B cell (primary cell): Measurements from ENCODE around the gene BAIAP3. TPM values are rescaled to one million over a fixed set of nuclear protein-coding genes. Genes with fewer than 3 reads are reported as not detected.
A peak's percentile ranks its signal among the peaks of the same experiment; 100 is the strongest.

Experiments used
- ATAC-seq: fragments of 200-7000 bp; cut with Tn5 transposase; one replicate; pipeline ENCODE4 v1.10.0; 2021; ENCODE audit warnings: low read depth, mild to moderate bottlenecking, moderate number of reproducible peaks, moderate library complexity
- CTCF ChIA-PET: fragments of 350-600 bp; sonication (Branson Sonifier 250); formaldehyde crosslinking; loops from one replicate; lab custom pipeline; 2021; ENCODE audit warnings: antibody characterized with exemption, inconsistent platforms; lab: Charles Lee
- POLR2A ChIA-PET: fragments of 350-600 bp; sonication (Branson Sonifier 250); formaldehyde crosslinking; loops from one replicate; lab custom pipeline; 2021; ENCODE audit warnings: antibody characterized with exemption; lab: Charles Lee
- DNase-seq: peaks from one replicate; pipeline ENCODE4 v3.0.0; 2013
- H2AFZ ChIP-seq: 2 replicates; pipeline ENCODE4 v1.6.1; 2012; ENCODE audit warnings: mild to moderate bottlenecking, low read depth, low read length; ENCODE audit not compliant: insufficient read depth, poor library complexity, severe bottlenecking
- H3K27ac ChIP-seq, 2 donors: 1 replicate in 1 of 2; 2 replicates in 1 of 2; pipeline ENCODE4 v1.5.1; 2012 to 2013; ENCODE audit warnings: low read length in 2 of 2, mild to moderate bottlenecking in 2 of 2, moderate library complexity in 1 of 2
- H3K27me3 ChIP-seq, 4 experiments: fragments of 200-600 bp in 1 of 4; sonication (generic) in 1 of 4; replicated peaks in 1 of 4; 1 replicate in 2 of 4; 2 replicates in 2 of 4; pipeline versions ENCODE4 v1.6.1 to v1.7.0; 2013 to 2016; ENCODE audit warnings: low read length in 3 of 4, mild to moderate bottlenecking in 2 of 4, mixed read lengths in 1 of 4, moderate library complexity in 1 of 4; ENCODE audit not compliant: insufficient read depth in 4 of 4, control insufficient read depth in 3 of 4; ENCODE audit errors: control extremely low read depth in 1 of 4
- H3K36me3 ChIP-seq, 2 experiments: replicated peaks in 1 of 2; 1 replicate in 1 of 2; 2 replicates in 1 of 2; pipeline versions ENCODE4 v1.6.1 to v1.7.1; 2013; ENCODE audit warnings: low read length in 1 of 2; ENCODE audit not compliant: insufficient read depth in 2 of 2, control insufficient read depth in 1 of 2; ENCODE audit errors: control extremely low read depth in 1 of 2, extremely low read depth in 1 of 2
- H3K4me1 ChIP-seq, 2 donors: fragments of 200-600 bp in 1 of 2; sonication (generic) in 1 of 2; 1 replicate in 1 of 2; 2 replicates in 1 of 2; pipeline versions ENCODE4 v1.5.1 to v1.6.1; 2013 to 2017; ENCODE audit warnings: low read length in 2 of 2; ENCODE audit not compliant: control insufficient read depth in 2 of 2, insufficient read depth in 2 of 2
- H3K4me2 ChIP-seq: replicated peaks from 2 replicates; pipeline ENCODE3; 2012; ENCODE audit warnings: mild to moderate bottlenecking, low read depth, low read length; ENCODE audit not compliant: poor library complexity, severe bottlenecking
- H3K4me3 ChIP-seq, 5 experiments: fragments of 200-600 bp in 1 of 5; sonication (generic) in 1 of 5; 1 replicate in 3 of 5; 2 replicates in 2 of 5; pipeline versions ENCODE4 v1.5.1 to v1.7.0; 2011 to 2016; ENCODE audit warnings: low read length in 4 of 5, mild to moderate bottlenecking in 4 of 5, low read depth in 2 of 5, control low read depth in 1 of 5, moderate library complexity in 1 of 5; ENCODE audit not compliant: insufficient read depth in 1 of 5; ENCODE audit errors: control extremely low read depth in 1 of 5, extremely low read depth in 1 of 5
- H3K79me2 ChIP-seq: fragments of 200-600 bp; sonication (generic); one replicate; pipeline ENCODE4 v1.6.0; 2016; ENCODE audit warnings: low read length; ENCODE audit not compliant: control insufficient read depth, insufficient read depth
- H3K9ac ChIP-seq: fragments of 200-600 bp; sonication (generic); 2 replicates; pipeline ENCODE4 v1.6.1; 2017; ENCODE audit warnings: mild to moderate bottlenecking, low read length, moderate library complexity
- H3K9me3 ChIP-seq, 3 donors: one replicate each; pipeline versions ENCODE4 v1.6.1 to v1.7.1; 2013; ENCODE audit warnings: low read length in 2 of 3; ENCODE audit not compliant: control insufficient read depth in 2 of 3, insufficient read depth in 1 of 3; ENCODE audit errors: control extremely low read depth in 1 of 3
- H4K20me1 ChIP-seq: 2 replicates; pipeline ENCODE4 v1.6.0; 2012; ENCODE audit warnings: mild to moderate bottlenecking, low read length; ENCODE audit not compliant: insufficient read depth, control insufficient read depth, poor library complexity, severe bottlenecking
- H3K27ac Mint-ChIP-seq: one replicate; pipeline ENCODE4 v1.8.0; 2021; ENCODE audit warnings: mixed read lengths
- H3K27me3 Mint-ChIP-seq: one replicate; pipeline ENCODE4 v1.8.0; 2021; ENCODE audit warnings: mixed read lengths
- H3K4me1 Mint-ChIP-seq: one replicate; pipeline ENCODE4 v1.8.0; 2021; ENCODE audit warnings: mixed read lengths
- H3K4me3 Mint-ChIP-seq: one replicate; pipeline ENCODE4 v1.8.0; 2021; ENCODE audit warnings: mixed read lengths
- H3K9me3 Mint-ChIP-seq: one replicate; pipeline ENCODE4 v1.8.0; 2022; ENCODE audit warnings: mixed read lengths; ENCODE audit not compliant: insufficient read depth
- EZH2 ChIP-seq: IDR thresholded peaks from 2 replicates; pipeline ENCODE4 v1.6.1; 2012; ENCODE audit warnings: borderline replicate concordance, low read depth, mild to moderate bottlenecking, moderate library complexity, low read length; ENCODE audit not compliant: insufficient read depth, poor library complexity, severe bottlenecking
- WGBS: methylation state at CpG from one replicate; pipeline ENCODE4 v1.1.5; 2013; ENCODE audit warnings: missing lambda C conversion rate; ENCODE audit not compliant: insufficient coverage; 5-methylcytosine and 5-hydroxymethylcytosine counted together
- intact Hi-C: fragments of 100-400 bp; cut with micrococcal nuclease; formaldehyde crosslinking; loops from one replicate; pipeline ENCODE4 v1.10.0; 2022
- polyA plus RNA-seq: library from polyadenylated mRNA; depleted of rRNA; stranded (reverse); fragments of >200 nt; gene quantifications from 2 replicates; pipeline ENCODE4 v1.2.3, GENCODE V29; 2012
- total RNA-seq, 2 donors: library from RNA; stranded (reverse); fragments of 120-200 nt in 1 of 2; gene quantifications; 1 replicate in 1 of 2; 2 replicates in 1 of 2; pipeline versions ENCODE4 v1.2.3 to v1.2.4, GENCODE V29; 2013 to 2022
- TF ChIP-seq, protein P1 (sequence below): fragments of 200-600 bp; IDR thresholded peaks from one replicate; pipeline ENCODE4 v1.8.0; 2022; ENCODE audit warnings: antibody characterized with exemption, mild to moderate bottlenecking

The BAIAP3 gene
- total and polyA plus RNA-seq, 2 donors (not counting 1 experiment from before 2014, with no cell fraction given) = 119 to 130 TPM

DNA sequence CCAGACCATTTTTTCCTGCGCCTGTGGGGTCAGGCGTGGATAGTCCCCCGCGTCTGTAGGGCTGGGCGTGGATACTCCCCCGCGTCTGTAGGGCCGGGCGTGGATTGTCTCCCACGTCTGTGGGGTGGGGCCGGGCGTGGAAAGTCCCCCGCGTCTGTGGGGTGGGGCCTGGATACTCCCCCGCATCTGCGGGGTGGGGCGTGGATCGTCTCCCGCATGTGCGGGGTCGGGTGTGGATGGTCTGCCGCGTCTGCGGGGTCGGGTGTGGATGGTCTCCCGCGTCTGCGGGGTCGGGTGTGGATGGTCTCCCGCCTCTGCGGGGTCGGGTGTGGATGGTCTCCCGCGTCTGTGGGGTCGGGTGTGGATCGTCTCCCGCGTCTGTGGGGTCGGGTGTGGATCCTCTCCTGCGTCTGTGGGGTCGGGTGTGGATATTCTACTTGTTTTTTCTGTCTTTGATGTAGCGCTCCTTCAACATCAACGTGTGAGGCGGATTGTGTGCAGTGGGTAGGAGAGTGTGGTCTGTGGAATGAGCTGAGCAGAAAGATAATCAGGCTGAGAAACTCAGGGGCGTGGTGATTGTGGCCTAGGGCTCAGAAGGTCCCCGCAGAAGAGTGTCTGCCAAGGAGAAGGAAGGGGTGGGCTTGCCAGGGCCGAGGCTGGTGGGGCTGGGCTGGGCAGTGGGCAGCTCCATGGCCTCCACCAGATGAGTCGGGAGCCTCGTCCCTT, 21.5 kb downstream of the BAIAP3 start:
- WGBS = 95% methylated on average over 44 of the region's 49 CpGs
- peak overlapping the region; percentile 53 for H3K27ac Mint-ChIP-seq
- Histone ChIP-seq H3K4me3 (no peak overlapping the region), H3K36me3 (peaks cover 0 to 11% of the 10 kb centered on the region in 2 experiments), H3K4me2 (no peak overlapping the region), H3K4me1 (peaks cover 17 to 21% of the 10 kb centered on the region in 2 donors), H2AFZ (no peak overlapping the region), H3K9me3 (no peaks in the 10 kb centered on the region), H3K9ac (no peak overlapping the region), H4K20me1 (peaks cover 75% of the 10 kb centered on the region), H3K27me3 (no peaks in the 10 kb centered on the region), H3K79me2 (peaks cover 83% of the 10 kb centered on the region), H3K27ac (no peak overlapping the region)
- ChIA-PET CTCF (interaction anchor here (0.6 kb wide), 1 partner anchor 10 kb away, joined by 3 read pairs; no protein-coding TSS in a partner anchor), POLR2A (interaction anchor here (0.5 kb wide), 1 partner anchor 12 kb away, joined by 4 read pairs; no protein-coding TSS in a partner anchor)
- no peak for DNase-seq
- no peak for TF ChIP-seq EZH2
- TF ChIP-seq, protein P1, sequence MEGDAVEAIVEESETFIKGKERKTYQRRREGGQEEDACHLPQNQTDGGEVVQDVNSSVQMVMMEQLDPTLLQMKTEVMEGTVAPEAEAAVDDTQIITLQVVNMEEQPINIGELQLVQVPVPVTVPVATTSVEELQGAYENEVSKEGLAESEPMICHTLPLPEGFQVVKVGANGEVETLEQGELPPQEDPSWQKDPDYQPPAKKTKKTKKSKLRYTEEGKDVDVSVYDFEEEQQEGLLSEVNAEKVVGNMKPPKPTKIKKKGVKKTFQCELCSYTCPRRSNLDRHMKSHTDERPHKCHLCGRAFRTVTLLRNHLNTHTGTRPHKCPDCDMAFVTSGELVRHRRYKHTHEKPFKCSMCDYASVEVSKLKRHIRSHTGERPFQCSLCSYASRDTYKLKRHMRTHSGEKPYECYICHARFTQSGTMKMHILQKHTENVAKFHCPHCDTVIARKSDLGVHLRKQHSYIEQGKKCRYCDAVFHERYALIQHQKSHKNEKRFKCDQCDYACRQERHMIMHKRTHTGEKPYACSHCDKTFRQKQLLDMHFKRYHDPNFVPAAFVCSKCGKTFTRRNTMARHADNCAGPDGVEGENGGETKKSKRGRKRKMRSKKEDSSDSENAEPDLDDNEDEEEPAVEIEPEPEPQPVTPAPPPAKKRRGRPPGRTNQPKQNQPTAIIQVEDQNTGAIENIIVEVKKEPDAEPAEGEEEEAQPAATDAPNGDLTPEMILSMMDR = no peak
- peaks cover 41% of the 10 kb centered on the region for H3K4me1 Mint-ChIP-seq
- H3K27me3 Mint-ChIP-seq = no peaks in the 10 kb centered on the region
- no peaks in the 10 kb centered on the region for H3K9me3 Mint-ChIP-seq
- intact Hi-C loops = loop anchor here (10.0 kb wide), 1 partner anchor 50 kb away; no protein-coding TSS in a partner anchor
- no peak for ATAC-seq
- peak overlapping the region; percentile 16 for H3K4me3 Mint-ChIP-seq

DNA sequence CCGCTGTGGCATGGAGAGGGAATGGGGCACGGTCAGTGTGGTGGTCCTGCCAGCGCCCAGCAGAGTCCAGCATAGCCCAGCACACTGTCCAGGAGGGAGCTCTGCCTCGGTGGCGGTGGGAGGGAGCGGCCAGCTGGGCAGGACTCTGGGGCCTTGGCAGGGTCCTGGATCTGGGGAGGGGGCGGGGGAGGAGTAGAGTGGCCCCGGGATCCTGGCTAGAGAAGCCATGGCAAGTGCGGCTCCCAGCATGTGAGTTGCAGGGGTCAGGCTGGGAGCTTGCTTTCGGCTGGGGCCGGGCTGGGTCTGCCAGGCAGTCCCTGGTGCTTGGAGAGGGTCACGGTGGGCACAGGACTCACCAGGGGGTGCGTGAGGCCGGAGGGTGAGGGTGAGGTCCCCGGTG, 22.1 kb downstream of the BAIAP3 start:
- Histone ChIP-seq H3K36me3 (peaks cover 0 to 9% of the 10 kb centered on the region in 2 experiments), H3K9ac (no peak overlapping the region), H3K79me2 (peaks cover 87% of the 10 kb centered on the region), H3K4me3 (no peak overlapping the region), H3K27ac (no peak overlapping the region), H3K4me2 (no peak overlapping the region), H2AFZ (no peak overlapping the region), H4K20me1 (peaks cover 81% of the 10 kb centered on the region), H3K4me1 (peaks cover 14 to 15% of the 10 kb centered on the region in 2 donors), H3K9me3 (no peaks in the 10 kb centered on the region), H3K27me3 (no peaks in the 10 kb centered on the region)
- no peak for TF ChIP-seq EZH2
- TF ChIP-seq, protein P1 = no peak
- intact Hi-C loops = loop anchor here (10.0 kb wide), 1 partner anchor 49 kb away; no protein-coding TSS in a partner anchor
- 93% methylated on average over 13 of the region's 15 CpGs for WGBS
- ATAC-seq = no peak
- CTCF ChIA-PET = interaction anchor here (0.6 kb wide), 1 partner anchor 9 kb away, joined by 3 read pairs; no protein-coding TSS in a partner anchor
- DNase-seq = no peak
- Mint-ChIP-seq H3K4me3 (no peak overlapping the region), H3K9me3 (no peaks in the 10 kb centered on the region), H3K4me1 (peaks cover 35% of the 10 kb centered on the region), H3K27ac (no peak overlapping the region), H3K27me3 (no peaks in the 10 kb centered on the region)
- POLR2A ChIA-PET = no interaction called here
